Liver (tissue), 9 donors: ENCODE data around the gene CCDC92. TPM values are rescaled to one million over a fixed set of nuclear protein-coding genes. Genes with fewer than 3 reads are reported as not detected.

Experiments
- DNase-seq: peaks from one replicate; pipeline ENCODE4 v3.0.0-alpha.2; 2017; ENCODE audit warnings: low spot score
- H3K27ac ChIP-seq, 2 donors: one replicate each; pipeline ENCODE4 v1.7.0; 2013; ENCODE audit warnings: inconsistent platforms in 2 of 2, low read length in 2 of 2, control low read depth in 1 of 2, low read depth in 1 of 2, mild to moderate bottlenecking in 1 of 2
- H3K27me3 ChIP-seq, 4 donors: one replicate each; pipeline versions ENCODE4 v1.6.1 to v1.7.0; 2013; ENCODE audit warnings: low read length in 3 of 4, inconsistent platforms in 1 of 4, mild to moderate bottlenecking in 1 of 4, moderate library complexity in 1 of 4; ENCODE audit not compliant: control insufficient read depth in 4 of 4, insufficient read depth in 4 of 4
- H3K36me3 ChIP-seq, 4 donors: one replicate each; pipeline versions ENCODE4 v1.6.1 to v1.7.0; 2013; ENCODE audit warnings: low read length in 3 of 4, mild to moderate bottlenecking in 3 of 4, low read depth in 1 of 4, moderate library complexity in 1 of 4; ENCODE audit not compliant: control insufficient read depth in 4 of 4, insufficient read depth in 3 of 4
- H3K4me1 ChIP-seq, 4 donors: one replicate each; pipeline versions ENCODE4 v1.6.1 to v1.7.0; 2013; ENCODE audit warnings: low read length in 3 of 4, mild to moderate bottlenecking in 3 of 4, moderate library complexity in 1 of 4; ENCODE audit not compliant: control insufficient read depth in 4 of 4, insufficient read depth in 4 of 4
- H3K4me3 ChIP-seq, 3 donors: one replicate each; pipeline versions ENCODE4 v1.6.1 to v1.7.0; 2013; ENCODE audit warnings: low read length in 3 of 3, control low read depth in 1 of 3, low read depth in 1 of 3, mild to moderate bottlenecking in 1 of 3
- H3K9ac ChIP-seq, 2 donors: one replicate each; pipeline ENCODE4 v1.7.0; 2013; ENCODE audit warnings: low read length in 2 of 2, mild to moderate bottlenecking in 2 of 2, moderate library complexity in 2 of 2, control low read depth in 1 of 2, low read depth in 1 of 2
- H3K9me3 ChIP-seq, 4 donors: one replicate each; pipeline versions ENCODE4 v1.6.1 to v1.7.0; 2013; ENCODE audit warnings: low read length in 3 of 4; ENCODE audit not compliant: control insufficient read depth in 4 of 4
- CTCF ChIP-seq: fragments of 150-350 bp; IDR thresholded peaks from 2 replicates; pipeline ENCODE4 v1.5.1; 2017; ENCODE audit warnings: improper control_type of control experiment, low read depth, low read length; ENCODE audit not compliant: missing input control
- EGR1 ChIP-seq, 2 donors: IDR thresholded peaks; 2 replicates each; pipeline ENCODE4 v1.6.1; 2016 to 2018; ENCODE audit warnings: antibody characterized with exemption in 2 of 2, low read depth in 2 of 2
- FOXA1 ChIP-seq: IDR thresholded peaks from 2 replicates; pipeline ENCODE4 v1.6.1; 2016; ENCODE audit warnings: antibody characterized with exemption
- FOXA2 ChIP-seq: IDR thresholded peaks from 2 replicates; pipeline ENCODE4 v1.6.1; 2016; ENCODE audit warnings: antibody characterized with exemption
- GABPA ChIP-seq, 2 donors: IDR thresholded peaks in 1 of 2; conservative IDR thresholded peaks in 1 of 2; 2 replicates each; pipeline ENCODE4 v1.6.1; 2016; ENCODE audit warnings: antibody characterized with exemption in 2 of 2, mild to moderate bottlenecking in 1 of 2, moderate library complexity in 1 of 2
- HNF4A ChIP-seq, 2 donors: conservative IDR thresholded peaks; 2 replicates each; pipeline ENCODE4 v1.6.1; 2016; ENCODE audit warnings: antibody characterized with exemption in 2 of 2, mild to moderate bottlenecking in 2 of 2
- HNF4G ChIP-seq: IDR thresholded peaks from 2 replicates; pipeline ENCODE4 v1.6.1; 2016; ENCODE audit warnings: antibody characterized with exemption
- JUND ChIP-seq, 2 donors: IDR thresholded peaks; 2 replicates each; pipeline ENCODE4 v1.6.1; 2016; ENCODE audit warnings: antibody characterized with exemption in 2 of 2
- MAX ChIP-seq: IDR thresholded peaks from 2 replicates; pipeline ENCODE4 v1.6.1; 2016; ENCODE audit warnings: antibody characterized with exemption
- NR2F2 ChIP-seq: IDR thresholded peaks from 2 replicates; pipeline ENCODE4 v1.6.1; 2016; ENCODE audit warnings: antibody characterized with exemption
- RAD21 ChIP-seq, 2 donors: IDR thresholded peaks; 2 replicates each; pipeline ENCODE4 v1.6.1; 2016; ENCODE audit warnings: antibody characterized with exemption in 2 of 2, mild to moderate bottlenecking in 2 of 2
- RXRA ChIP-seq, 2 donors: IDR thresholded peaks; 2 replicates each; pipeline ENCODE4 v1.6.1; 2017 to 2018; ENCODE audit warnings: antibody characterized with exemption in 2 of 2, mild to moderate bottlenecking in 1 of 2
- SP1 ChIP-seq: IDR thresholded peaks from 2 replicates; pipeline ENCODE4 v1.6.1; 2018; ENCODE audit warnings: antibody characterized with exemption, mild to moderate bottlenecking
- YY1 ChIP-seq: IDR thresholded peaks from 2 replicates; pipeline ENCODE4 v1.6.1; 2016; ENCODE audit warnings: antibody characterized with exemption, mild to moderate bottlenecking
- ZBTB33 ChIP-seq: IDR thresholded peaks from 2 replicates; pipeline ENCODE4 v1.6.1; 2016; ENCODE audit warnings: antibody characterized with exemption
- WGBS: extraction: QIAGEN DNeasy Blood & Tissue Kit; methylation state at CpG from one replicate; pipeline ENCODE4 v1.1.7; 2013; 5-methylcytosine and 5-hydroxymethylcytosine counted together
- polyA plus RNA-seq, 2 donors: library from polyadenylated mRNA; stranded (reverse) in 1 of 2; unstranded in 1 of 2; fragments of 200-250 nt in 1 of 2; fragments of >200 nt in 1 of 2; fragmentation: Nextera tagmentation in 1 of 2; extraction: Ambion mirVana in 1 of 2; gene quantifications; one replicate each; pipeline versions ENCODE4 v1.2.1 to v1.2.3, GENCODE V29; 2013 to 2015
- total RNA-seq, 2 donors: library from RNA; depleted of rRNA; stranded (reverse); fragments of >200 nt; gene quantifications; one replicate each; pipeline ENCODE4 v1.2.3, GENCODE V29; 2014
- TF ChIP-seq, protein P1 (sequence below): IDR thresholded peaks from 2 replicates; pipeline ENCODE4 v1.6.1; 2016; ENCODE audit warnings: antibody characterized with exemption
- TF ChIP-seq, protein P2 (sequence below): IDR thresholded peaks from 2 replicates; pipeline ENCODE4 v1.6.1; 2016; ENCODE audit warnings: antibody characterized with exemption, mild to moderate bottlenecking
- donor health status: healthy.
- donor health status: healthy.
- donor health status: healthy.
- donor health status: healthy.
- donor health status: healthy.

CCDC92 gene
- total and polyA plus RNA-seq, 4 donors = 2.1 to 14.6 (median 9.3) TPM

- H3K27ac ChIP-seq = no peak overlapping the region
- DNase-seq = no peak
- peaks cover 0 to 22% (median 13%) of the 10 kb centered on the region in 4 donors for H3K4me1 ChIP-seq
- H3K9me3 ChIP-seq = no peaks in the 10 kb centered on the region
- TF ChIP-seq FOXA2 (no peak), CTCF (no peak), RXRA (IDR thresholded peaks at IDR 0.05) (no peak), MAX (no peak), FOXA1 (no peak), SP1 (no peak), EGR1 (IDR thresholded peaks at IDR 0.05; ENCODE audit: low read depth in 2 of 2) (no peak), RAD21 (IDR thresholded peaks at IDR 0.05) (no peak), HNF4A (conservative IDR thresholded peaks at IDR 0.05) (no peak), GABPA (IDR thresholded peaks at IDR 0.05 in 1 of 2, conservative IDR thresholded peaks at IDR 0.05 in 1 of 2) (no peak)
- TF ChIP-seq, protein P1, sequence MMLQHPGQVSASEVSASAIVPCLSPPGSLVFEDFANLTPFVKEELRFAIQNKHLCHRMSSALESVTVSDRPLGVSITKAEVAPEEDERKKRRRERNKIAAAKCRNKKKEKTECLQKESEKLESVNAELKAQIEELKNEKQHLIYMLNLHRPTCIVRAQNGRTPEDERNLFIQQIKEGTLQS = no peak
- no peaks in the 10 kb centered on the region for H3K27me3 ChIP-seq
- no peak overlapping the region for H3K4me3 ChIP-seq
- WGBS = 85% methylated on average over 3 of the region's 3 CpGs
- no peak overlapping the region for H3K9ac ChIP-seq
- no peaks in the 10 kb centered on the region for H3K36me3 ChIP-seq
These were observed 6.0 kb downstream of the CCDC92 start for GRCh38 chr12:123966596-123966995.

- no peak for DNase-seq
- Histone ChIP-seq H3K27ac (no peak overlapping the region), H3K9ac (no peak overlapping the region), H3K9me3 (no peaks in the 10 kb centered on the region), H3K4me1 (peaks cover 0 to 16% (median 8%) of the 10 kb centered on the region in 4 donors), H3K36me3 (no peaks in the 10 kb centered on the region), H3K27me3 (no peaks in the 10 kb centered on the region), H3K4me3 (no peak overlapping the region)
- WGBS = 68% methylated on average over 5 of the region's 5 CpGs
- TF ChIP-seq SP1 (no peak), RAD21 (IDR thresholded peaks at IDR 0.05) (no peak), NR2F2 (no peak), YY1 (no peak), JUND (IDR thresholded peaks at IDR 0.05) (no peak), FOXA2 (no peak), ZBTB33 (no peak), GABPA (IDR thresholded peaks at IDR 0.05 in 1 of 2, conservative IDR thresholded peaks at IDR 0.05 in 1 of 2) (no peak), EGR1 (IDR thresholded peaks at IDR 0.05; ENCODE audit: low read depth in 2 of 2) (no peak), HNF4A (conservative IDR thresholded peaks at IDR 0.05) (no peak), HNF4G (no peak), RXRA (IDR thresholded peaks at IDR 0.05) (no peak), FOXA1 (no peak), MAX (no peak)
- TF ChIP-seq, protein P2, sequence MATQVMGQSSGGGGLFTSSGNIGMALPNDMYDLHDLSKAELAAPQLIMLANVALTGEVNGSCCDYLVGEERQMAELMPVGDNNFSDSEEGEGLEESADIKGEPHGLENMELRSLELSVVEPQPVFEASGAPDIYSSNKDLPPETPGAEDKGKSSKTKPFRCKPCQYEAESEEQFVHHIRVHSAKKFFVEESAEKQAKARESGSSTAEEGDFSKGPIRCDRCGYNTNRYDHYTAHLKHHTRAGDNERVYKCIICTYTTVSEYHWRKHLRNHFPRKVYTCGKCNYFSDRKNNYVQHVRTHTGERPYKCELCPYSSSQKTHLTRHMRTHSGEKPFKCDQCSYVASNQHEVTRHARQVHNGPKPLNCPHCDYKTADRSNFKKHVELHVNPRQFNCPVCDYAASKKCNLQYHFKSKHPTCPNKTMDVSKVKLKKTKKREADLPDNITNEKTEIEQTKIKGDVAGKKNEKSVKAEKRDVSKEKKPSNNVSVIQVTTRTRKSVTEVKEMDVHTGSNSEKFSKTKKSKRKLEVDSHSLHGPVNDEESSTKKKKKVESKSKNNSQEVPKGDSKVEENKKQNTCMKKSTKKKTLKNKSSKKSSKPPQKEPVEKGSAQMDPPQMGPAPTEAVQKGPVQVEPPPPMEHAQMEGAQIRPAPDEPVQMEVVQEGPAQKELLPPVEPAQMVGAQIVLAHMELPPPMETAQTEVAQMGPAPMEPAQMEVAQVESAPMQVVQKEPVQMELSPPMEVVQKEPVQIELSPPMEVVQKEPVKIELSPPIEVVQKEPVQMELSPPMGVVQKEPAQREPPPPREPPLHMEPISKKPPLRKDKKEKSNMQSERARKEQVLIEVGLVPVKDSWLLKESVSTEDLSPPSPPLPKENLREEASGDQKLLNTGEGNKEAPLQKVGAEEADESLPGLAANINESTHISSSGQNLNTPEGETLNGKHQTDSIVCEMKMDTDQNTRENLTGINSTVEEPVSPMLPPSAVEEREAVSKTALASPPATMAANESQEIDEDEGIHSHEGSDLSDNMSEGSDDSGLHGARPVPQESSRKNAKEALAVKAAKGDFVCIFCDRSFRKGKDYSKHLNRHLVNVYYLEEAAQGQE = no peak
- TF ChIP-seq, protein P1 = no peak
These were observed 7.2 kb downstream of the CCDC92 start for GRCh38 chr12:123965382-123965781.
